Measurements from ENCODE around the gene GUCY2C. TPM values are rescaled to one million over a fixed set of nuclear protein-coding genes. Genes with fewer than 3 reads are reported as not detected.

Gene GUCY2C
- total RNA-seq, 1 experiment from 2014 or later: not detected

- DNase-seq (no peak), ATAC-seq (no peak)
- Histone ChIP-seq H3K79me2 (ENCODE audit: low read length) (no peaks in the 10 kb centered on the region), H3K27ac (ENCODE audit: low read length) (no peak overlapping the region), H3K4me2 (ENCODE audit: low read length) (no peak overlapping the region), H3K4me3 (ENCODE audit: low read length) (no peak overlapping the region), H3K9me3 (ENCODE audit: low read length) (no peaks in the 10 kb centered on the region), H3K36me3 (ENCODE audit: low read depth, low read length) (no peaks in the 10 kb centered on the region), H3K9me2 (replicated peaks; ENCODE audit: low read length) (no peaks in the 10 kb centered on the region), H3F3A (ENCODE audit: low read length, unreplicated experiment) (no peaks in the 10 kb centered on the region), H2AFZ (ENCODE audit: low read length) (no peak overlapping the region), H3K27me3 (ENCODE audit: low read length) (peaks cover 4% of the 10 kb centered on the region; the same call in 1 of the 2 replicates), H3K4me1 (ENCODE audit: insufficient read depth, low read length) (no peaks in the 10 kb centered on the region), H3K9ac (ENCODE audit: low read length) (no peak overlapping the region), H4K20me1 (ENCODE audit: low read length) (no peaks in the 10 kb centered on the region)
- ChIA-PET POLR2A (ENCODE audit: unreplicated experiment) (no interaction called here), CTCF (interaction anchor here (0.6 kb wide), 1 partner anchor 148 kb away, joined by 5 read pairs; no protein-coding TSS in a partner anchor)
- intact Hi-C loops (cut with micrococcal nuclease): no loop called here
- TF ChIP-seq EZH2phosphoT487 (IDR thresholded peaks at IDR 0.05; ENCODE audit: borderline replicate concordance, low read length): no peak
- no peak for TF ChIP-seq EZH2 (IDR thresholded peaks at IDR 0.05; ENCODE audit: low read length, unreplicated experiment)
- no peak for TF ChIP-seq CTCF (conservative IDR thresholded peaks at IDR 0.05; ENCODE audit: low read depth, low read length)
- BruUV-seq (replicated peaks): no TSS peak
Measured at GRCh38 chr12:14663002-14663401, 33.4 kb downstream of the GUCY2C start.

GRCh38 chr12:14656846-14657245 is 39.6 kb downstream of the GUCY2C start:
- ATAC-seq (no peak), DNase-seq (no peak)
- Histone ChIP-seq H2AFZ (ENCODE audit: low read length) (no peak overlapping the region), H3K4me1 (ENCODE audit: insufficient read depth, low read length) (peaks cover 6% of the 10 kb centered on the region; the same call in 1 of the 2 replicates), H3F3A (ENCODE audit: low read length, unreplicated experiment) (no peaks in the 10 kb centered on the region), H3K9me3 (ENCODE audit: low read length) (no peaks in the 10 kb centered on the region), H3K27me3 (ENCODE audit: low read length) (peaks cover 3% of the 10 kb centered on the region; the same call in 1 of the 2 replicates), H3K79me2 (ENCODE audit: low read length) (no peaks in the 10 kb centered on the region), H3K9me2 (replicated peaks; ENCODE audit: low read length) (no peaks in the 10 kb centered on the region), H3K36me3 (ENCODE audit: low read depth, low read length) (no peaks in the 10 kb centered on the region), H3K4me2 (ENCODE audit: low read length) (no peak overlapping the region), H3K4me3 (ENCODE audit: low read length) (no peak overlapping the region), H3K27ac (ENCODE audit: low read length) (no peak overlapping the region), H3K9ac (ENCODE audit: low read length) (no peak overlapping the region), H4K20me1 (ENCODE audit: low read length) (no peaks in the 10 kb centered on the region)
- TF ChIP-seq EZH2phosphoT487 (IDR thresholded peaks at IDR 0.05; ENCODE audit: borderline replicate concordance, low read length): no peak
- TF ChIP-seq EZH2 (IDR thresholded peaks at IDR 0.05; ENCODE audit: low read length, unreplicated experiment): no peak
- no peak for TF ChIP-seq CTCF (conservative IDR thresholded peaks at IDR 0.05; ENCODE audit: low read depth, low read length)
- BruUV-seq (replicated peaks): no TSS peak
- intact Hi-C loops (cut with micrococcal nuclease): no loop called here
- ChIA-PET CTCF (no interaction called here), POLR2A (ENCODE audit: unreplicated experiment) (no interaction called here)

- Histone ChIP-seq H3K36me3 (ENCODE audit: low read depth, low read length) (no peaks in the 10 kb centered on the region), H3K9me2 (replicated peaks; ENCODE audit: low read length) (no peaks in the 10 kb centered on the region), H3K4me3 (ENCODE audit: low read length) (no peak overlapping the region), H2AFZ (ENCODE audit: low read length) (no peak overlapping the region), H3K9ac (ENCODE audit: low read length) (no peak overlapping the region), H3K27ac (ENCODE audit: low read length) (no peak overlapping the region), H3F3A (ENCODE audit: low read length, unreplicated experiment) (no peaks in the 10 kb centered on the region), H3K4me1 (ENCODE audit: insufficient read depth, low read length) (peaks cover 6% of the 10 kb centered on the region; the same call in 1 of the 2 replicates), H3K9me3 (ENCODE audit: low read length) (no peaks in the 10 kb centered on the region), H4K20me1 (ENCODE audit: low read length) (no peaks in the 10 kb centered on the region), H3K79me2 (ENCODE audit: low read length) (no peaks in the 10 kb centered on the region), H3K4me2 (ENCODE audit: low read length) (no peak overlapping the region), H3K27me3 (ENCODE audit: low read length) (no peaks in the 10 kb centered on the region)
- intact Hi-C loops (cut with micrococcal nuclease): no loop called here
- no TSS peak for BruUV-seq (replicated peaks)
- CTCF ChIA-PET: no interaction called here
- POLR2A ChIA-PET (ENCODE audit: unreplicated experiment): no interaction called here
- TF ChIP-seq EZH2phosphoT487 (IDR thresholded peaks at IDR 0.05; ENCODE audit: borderline replicate concordance, low read length): no peak
- no peak for TF ChIP-seq CTCF (conservative IDR thresholded peaks at IDR 0.05; ENCODE audit: low read depth, low read length)
- no peak for TF ChIP-seq EZH2 (IDR thresholded peaks at IDR 0.05; ENCODE audit: low read length, unreplicated experiment)
- ATAC-seq (no peak), DNase-seq (no peak)
Measured at GRCh38 chr12:14655284-14655683, 41.1 kb downstream of the GUCY2C start.
